PC-3 (cell line): Measurements from ENCODE around the gene NEDD4. TPM values are rescaled to one million over a fixed set of nuclear protein-coding genes. Genes with fewer than 3 reads are reported as not detected.

ENCODE experiments used
- ATAC-seq: fragments of 200-7000 bp; cut with Tn5 transposase; 2 replicates; pipeline ENCODE4 v1.9.1; 2020; ENCODE audit warnings: mild to moderate bottlenecking, moderate library complexity
- BruUV-seq: library from RNA; stranded (reverse); fragments of 400-500 nt; replicated peaks from 2 replicates; lab custom pipeline; 2021; lab: Mats Ljungman, UMichigan
- CTCF ChIA-PET: fragments of 300-600 bp; sonication (Branson Sonifier 250); formaldehyde crosslinking; loops from one replicate; lab custom pipeline; 2022; ENCODE audit warnings: antibody characterized with exemption; lab: Charles Lee
- POLR2A ChIA-PET: fragments of 300-600 bp; sonication (Branson Sonifier 250); formaldehyde crosslinking; loops from one replicate; lab custom pipeline; 2022; ENCODE audit warnings: antibody characterized with exemption; ENCODE audit not compliant: unreplicated experiment; lab: Charles Lee
- DNase-seq: peaks from one replicate; pipeline ENCODE4 v3.0.0-alpha.2; 2015
- H2AFZ ChIP-seq: fragments of 300-600 bp; sonication (generic); 2 replicates; pipeline ENCODE4 v1.6.0; 2016; ENCODE audit warnings: antibody characterized with exemption, low read length
- H3F3A ChIP-seq: fragments of 300-600 bp; sonication (generic); one replicate; pipeline ENCODE4 v1.6.0; 2017; ENCODE audit warnings: antibody characterized with exemption, low read length, control low read depth, mild to moderate bottlenecking; ENCODE audit not compliant: unreplicated experiment
- H3K27ac ChIP-seq: fragments of 300-600 bp; sonication (generic); 2 replicates; pipeline ENCODE4 v1.5.1; 2016; ENCODE audit warnings: mild to moderate bottlenecking, low read length
- H3K27me3 ChIP-seq: fragments of 300-600 bp; sonication (generic); 2 replicates; pipeline ENCODE4 v1.6.1; 2016; ENCODE audit warnings: low read length, mixed read lengths
- H3K36me3 ChIP-seq: fragments of 300-600 bp; sonication (generic); 2 replicates; pipeline ENCODE4 v1.6.1; 2016; ENCODE audit warnings: low read depth, mixed run types, low read length, mixed read lengths
- H3K4me1 ChIP-seq: fragments of 300-600 bp; sonication (generic); 2 replicates; pipeline ENCODE4 v1.5.1; 2016; ENCODE audit warnings: low read length; ENCODE audit not compliant: insufficient read depth
- H3K4me2 ChIP-seq: fragments of 300-600 bp; sonication (generic); 2 replicates; pipeline ENCODE4 v1.6.0; 2016; ENCODE audit warnings: low read length
- H3K4me3 ChIP-seq: fragments of 300-600 bp; sonication (generic); 2 replicates; pipeline ENCODE4 v1.5.1; 2016; ENCODE audit warnings: mild to moderate bottlenecking, low read length, mixed read lengths
- H3K79me2 ChIP-seq: fragments of 300-600 bp; sonication (generic); 2 replicates; pipeline ENCODE4 v1.6.1; 2017; ENCODE audit warnings: low read length, mixed read lengths
- H3K9ac ChIP-seq: fragments of 300-600 bp; sonication (generic); 2 replicates; pipeline ENCODE4 v1.6.0; 2016; ENCODE audit warnings: mild to moderate bottlenecking, low read length
- H3K9me2 ChIP-seq: fragments of 300-600 bp; sonication (generic); replicated peaks from 2 replicates; pipeline ENCODE4 v1.6.1; 2016; ENCODE audit warnings: mixed run types, low read length, mixed read lengths
- H3K9me3 ChIP-seq: fragments of 300-600 bp; sonication (generic); 2 replicates; pipeline ENCODE4 v1.6.1; 2016; ENCODE audit warnings: low read length, mixed read lengths
- H4K20me1 ChIP-seq: fragments of 300-600 bp; sonication (generic); 2 replicates; pipeline ENCODE4 v1.6.1; 2016; ENCODE audit warnings: low read length, mixed read lengths
- EZH2 ChIP-seq: fragments of 300-600 bp; sonication (generic); IDR thresholded peaks from one replicate; pipeline ENCODE4 v1.6.1; 2017; ENCODE audit warnings: antibody characterized with exemption, mild to moderate bottlenecking, low read length; ENCODE audit not compliant: unreplicated experiment
- EZH2phosphoT487 ChIP-seq: fragments of 300-600 bp; sonication (generic); IDR thresholded peaks from 2 replicates; pipeline ENCODE4 v1.6.1; 2018; ENCODE audit warnings: mild to moderate bottlenecking, antibody characterized with exemption, low read length, borderline replicate concordance
- intact Hi-C: fragments of 100-400 bp; cut with micrococcal nuclease; formaldehyde crosslinking; loops from 2 replicates; pipeline ENCODE4 v1.9.0; 2023
- total RNA-seq: library from RNA; depleted of rRNA; stranded (reverse); fragments of >200 nt; gene quantifications from 2 replicates; pipeline ENCODE4 v1.2.3, GENCODE V29; 2014
- TF ChIP-seq, protein P1 (sequence below): fragments of 300-600 bp; sonication (generic); conservative IDR thresholded peaks from 2 replicates; pipeline ENCODE4 v1.5.1; 2017; ENCODE audit warnings: antibody characterized with exemption, low read depth, mild to moderate bottlenecking, low read length

NEDD4 gene
- total RNA-seq, 1 experiment from 2014 or later = 9.6 TPM

DNA sequence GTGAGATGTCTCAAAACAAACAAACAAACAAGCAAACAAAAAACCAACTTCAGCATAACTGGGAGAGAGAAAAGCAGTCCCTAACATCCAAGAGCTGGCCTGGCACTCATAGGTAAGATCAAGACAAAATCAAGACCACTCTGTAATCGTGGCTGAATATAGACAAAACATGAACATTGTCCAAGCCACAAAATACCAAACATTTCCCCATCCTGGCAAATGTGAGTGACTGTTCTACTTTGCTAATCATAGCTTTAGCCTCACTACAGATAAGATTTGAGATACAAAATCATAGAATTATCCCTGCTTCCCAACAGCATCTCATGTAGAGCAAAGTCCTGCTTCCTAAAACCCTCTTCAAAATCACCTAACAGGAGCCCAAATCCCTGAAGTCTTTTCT, 133.7 kb downstream of the NEDD4 start:
- H4K20me1 ChIP-seq = no peaks in the 10 kb centered on the region
- POLR2A ChIA-PET = no interaction called here
- no peaks in the 10 kb centered on the region for H3K36me3 ChIP-seq
- no peak overlapping the region for H3K4me2 ChIP-seq
- no peak overlapping the region for H2AFZ ChIP-seq
- no peaks in the 10 kb centered on the region for H3F3A ChIP-seq
- no peak overlapping the region for H3K4me3 ChIP-seq
- DNase-seq (no peak), ATAC-seq (no peak)
- CTCF ChIA-PET = no interaction called here
- no peaks in the 10 kb centered on the region for H3K79me2 ChIP-seq
- no peaks in the 10 kb centered on the region for H3K4me1 ChIP-seq
- no peak for TF ChIP-seq EZH2phosphoT487
- TF ChIP-seq, protein P1, sequence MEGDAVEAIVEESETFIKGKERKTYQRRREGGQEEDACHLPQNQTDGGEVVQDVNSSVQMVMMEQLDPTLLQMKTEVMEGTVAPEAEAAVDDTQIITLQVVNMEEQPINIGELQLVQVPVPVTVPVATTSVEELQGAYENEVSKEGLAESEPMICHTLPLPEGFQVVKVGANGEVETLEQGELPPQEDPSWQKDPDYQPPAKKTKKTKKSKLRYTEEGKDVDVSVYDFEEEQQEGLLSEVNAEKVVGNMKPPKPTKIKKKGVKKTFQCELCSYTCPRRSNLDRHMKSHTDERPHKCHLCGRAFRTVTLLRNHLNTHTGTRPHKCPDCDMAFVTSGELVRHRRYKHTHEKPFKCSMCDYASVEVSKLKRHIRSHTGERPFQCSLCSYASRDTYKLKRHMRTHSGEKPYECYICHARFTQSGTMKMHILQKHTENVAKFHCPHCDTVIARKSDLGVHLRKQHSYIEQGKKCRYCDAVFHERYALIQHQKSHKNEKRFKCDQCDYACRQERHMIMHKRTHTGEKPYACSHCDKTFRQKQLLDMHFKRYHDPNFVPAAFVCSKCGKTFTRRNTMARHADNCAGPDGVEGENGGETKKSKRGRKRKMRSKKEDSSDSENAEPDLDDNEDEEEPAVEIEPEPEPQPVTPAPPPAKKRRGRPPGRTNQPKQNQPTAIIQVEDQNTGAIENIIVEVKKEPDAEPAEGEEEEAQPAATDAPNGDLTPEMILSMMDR = no peak
- TF ChIP-seq EZH2 = no peak
- no peaks in the 10 kb centered on the region for H3K27me3 ChIP-seq
- H3K9ac ChIP-seq = no peak overlapping the region
- intact Hi-C loops = no loop called here
- no TSS peak for BruUV-seq
- no peak overlapping the region for H3K27ac ChIP-seq
- H3K9me2 ChIP-seq = no peaks in the 10 kb centered on the region
- no peaks in the 10 kb centered on the region for H3K9me3 ChIP-seq

DNA sequence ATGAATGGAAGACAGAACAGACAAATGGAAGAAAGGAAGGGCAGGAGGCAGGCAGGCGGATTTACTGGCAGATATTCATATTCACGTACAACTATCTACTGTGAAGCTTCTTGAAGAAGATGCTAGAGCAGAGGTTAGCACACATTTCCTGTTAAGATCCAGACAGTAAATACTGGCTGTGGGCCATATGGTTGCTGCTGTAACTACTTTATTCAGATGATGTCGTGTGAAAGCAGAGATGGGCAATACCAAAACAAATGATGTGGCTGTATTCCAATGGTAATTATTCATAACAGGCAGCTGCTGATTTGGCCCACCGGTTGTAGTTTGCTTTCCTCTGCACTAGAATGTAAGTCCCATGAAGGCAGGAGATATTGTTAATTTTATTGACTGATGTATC, 134.8 kb downstream of the NEDD4 start:
- intact Hi-C loops = no loop called here
- Histone ChIP-seq H3K4me3 (no peak overlapping the region), H3K4me1 (no peaks in the 10 kb centered on the region), H3K4me2 (no peak overlapping the region), H4K20me1 (no peaks in the 10 kb centered on the region), H3K79me2 (no peaks in the 10 kb centered on the region), H3K36me3 (no peaks in the 10 kb centered on the region), H3K27me3 (no peaks in the 10 kb centered on the region), H3K9me2 (no peaks in the 10 kb centered on the region), H3F3A (no peaks in the 10 kb centered on the region), H3K9me3 (no peaks in the 10 kb centered on the region), H2AFZ (no peak overlapping the region), H3K9ac (no peak overlapping the region), H3K27ac (no peak overlapping the region)
- ChIA-PET POLR2A (no interaction called here), CTCF (no interaction called here)
- ATAC-seq (no peak), DNase-seq (no peak)
- TF ChIP-seq, protein P1 = no peak
- TF ChIP-seq EZH2 (no peak), EZH2phosphoT487 (no peak)
- no TSS peak for BruUV-seq

DNA sequence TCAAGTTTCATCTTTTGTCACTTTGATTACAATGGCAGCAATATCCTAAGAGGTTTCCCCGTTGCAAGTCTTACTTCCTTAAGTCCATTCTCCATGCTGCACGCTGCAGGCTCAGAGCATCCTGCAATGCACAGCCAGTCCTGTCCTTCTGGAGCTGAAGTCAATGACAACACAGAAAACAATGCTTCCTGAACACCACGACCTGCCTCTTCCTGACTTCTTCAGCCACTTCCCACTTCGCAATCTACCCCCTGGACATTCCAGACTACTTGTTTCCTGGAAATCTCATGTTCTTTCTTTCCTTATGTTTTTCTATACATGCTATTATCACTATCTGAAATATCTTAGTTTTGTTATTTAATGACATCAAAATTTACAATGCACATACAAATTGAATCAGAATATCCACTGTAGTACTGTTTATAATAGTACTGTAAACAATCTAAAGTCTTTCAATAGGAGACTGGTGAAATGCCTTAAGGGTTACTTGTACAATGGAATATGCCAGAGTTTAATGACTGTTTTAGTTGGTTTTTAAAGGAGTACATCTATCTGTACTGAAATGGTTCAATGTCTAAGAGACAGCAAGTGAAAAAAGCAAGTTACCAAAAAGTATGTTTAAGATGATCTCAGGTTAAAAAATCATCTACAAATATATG, 136.8 kb downstream of the NEDD4 start:
- Histone ChIP-seq H3K79me2 (no peaks in the 10 kb centered on the region), H2AFZ (no peak overlapping the region), H3K9ac (no peak overlapping the region), H3K4me2 (no peak overlapping the region), H3K36me3 (no peaks in the 10 kb centered on the region), H3K27me3 (no peaks in the 10 kb centered on the region), H3K27ac (no peak overlapping the region), H4K20me1 (no peaks in the 10 kb centered on the region), H3K9me2 (no peaks in the 10 kb centered on the region), H3F3A (no peaks in the 10 kb centered on the region), H3K4me3 (no peak overlapping the region), H3K9me3 (no peaks in the 10 kb centered on the region), H3K4me1 (no peaks in the 10 kb centered on the region)
- no peak for DNase-seq
- ChIA-PET POLR2A (no interaction called here), CTCF (no interaction called here)
- ATAC-seq = no peak
- intact Hi-C loops = no loop called here
- TF ChIP-seq, protein P1 = no peak
- no peak for TF ChIP-seq EZH2
- TF ChIP-seq EZH2phosphoT487 = no peak
- no TSS peak for BruUV-seq
